Gastrocnemius medialis (tissue), 4 donors: Measurements from ENCODE around the gene LPAR5.

Experiments
- POLR2A ChIP-seq, 2 donors: fragments of 450-650 bp; IDR thresholded peaks; one replicate each; pipeline ENCODE4 v1.6.1; 2017; ENCODE audit warnings: antibody characterized with exemption in 2 of 2, mild to moderate bottlenecking in 2 of 2, moderate library complexity in 2 of 2
- TF ChIP-seq, protein P1 (sequence below), 5 experiments: fragments of 450-650 bp in 3 of 5; fragments of 200-600 bp in 2 of 5; sonication (generic) in 2 of 5; IDR thresholded peaks in 4 of 5; conservative IDR thresholded peaks in 1 of 5; 1 replicate in 4 of 5; 2 replicates in 1 of 5; pipeline ENCODE4 v1.5.1; 2016 to 2019; ENCODE audit warnings: antibody characterized with exemption in 5 of 5, mild to moderate bottlenecking in 3 of 5, moderate library complexity in 3 of 5

GRCh38 chr12:6672143-6672542 is 36.4 kb upstream of the LPAR5 start:
- TF ChIP-seq, protein P1, sequence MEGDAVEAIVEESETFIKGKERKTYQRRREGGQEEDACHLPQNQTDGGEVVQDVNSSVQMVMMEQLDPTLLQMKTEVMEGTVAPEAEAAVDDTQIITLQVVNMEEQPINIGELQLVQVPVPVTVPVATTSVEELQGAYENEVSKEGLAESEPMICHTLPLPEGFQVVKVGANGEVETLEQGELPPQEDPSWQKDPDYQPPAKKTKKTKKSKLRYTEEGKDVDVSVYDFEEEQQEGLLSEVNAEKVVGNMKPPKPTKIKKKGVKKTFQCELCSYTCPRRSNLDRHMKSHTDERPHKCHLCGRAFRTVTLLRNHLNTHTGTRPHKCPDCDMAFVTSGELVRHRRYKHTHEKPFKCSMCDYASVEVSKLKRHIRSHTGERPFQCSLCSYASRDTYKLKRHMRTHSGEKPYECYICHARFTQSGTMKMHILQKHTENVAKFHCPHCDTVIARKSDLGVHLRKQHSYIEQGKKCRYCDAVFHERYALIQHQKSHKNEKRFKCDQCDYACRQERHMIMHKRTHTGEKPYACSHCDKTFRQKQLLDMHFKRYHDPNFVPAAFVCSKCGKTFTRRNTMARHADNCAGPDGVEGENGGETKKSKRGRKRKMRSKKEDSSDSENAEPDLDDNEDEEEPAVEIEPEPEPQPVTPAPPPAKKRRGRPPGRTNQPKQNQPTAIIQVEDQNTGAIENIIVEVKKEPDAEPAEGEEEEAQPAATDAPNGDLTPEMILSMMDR (IDR thresholded peaks at IDR 0.05 in 4 of 5, conservative IDR thresholded peaks at IDR 0.05 in 1 of 5): no peak
- TF ChIP-seq POLR2A (IDR thresholded peaks at IDR 0.05): no peak
